ENCODE data around the gene HSD3B1.

Gene HSD3B1

DNA sequence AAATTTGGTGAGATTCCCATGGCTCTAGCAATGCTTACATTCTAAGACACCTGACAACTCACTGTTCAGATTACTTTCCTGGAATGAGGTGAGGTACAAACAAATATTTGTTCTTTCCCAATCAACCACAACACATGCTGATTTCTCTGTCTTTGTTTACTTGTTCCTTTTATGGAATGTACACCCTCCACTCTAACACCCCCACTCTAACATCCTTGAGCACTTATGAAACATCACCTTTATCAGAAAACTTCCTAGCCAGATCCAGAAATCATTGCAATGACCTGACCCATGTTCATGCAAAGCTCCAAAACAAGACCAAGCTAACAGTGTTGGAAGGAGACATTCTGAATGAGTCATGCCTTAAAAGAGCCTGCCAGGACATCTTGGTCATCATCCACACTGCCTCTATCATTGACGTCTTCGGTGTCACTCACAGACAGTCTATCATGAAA is 35.5 kb downstream of the HSD3B1 start:
- Histone ChIP-seq H3K36me3 (ENCODE audit: control insufficient read depth in 4 of 4, insufficient read depth in 4 of 4, low read length in 3 of 4) (no peaks in the 10 kb centered on the region), H3K27me3 (replicated peaks in 2 of 5; ENCODE audit: control insufficient read depth in 4 of 5, insufficient read depth in 5 of 5, low read length in 4 of 5) (peaks cover 0 to 1% (median 0%) of the 10 kb centered on the region in 5 experiments), H3K4me1 (ENCODE audit: control extremely low read depth in 1 of 4, control insufficient read depth in 4 of 4, insufficient read depth in 4 of 4, low read length in 3 of 4) (peaks cover 0 to 8% (median 5%) of the 10 kb centered on the region in 4 experiments), H3K9me3 (ENCODE audit: control extremely low read depth in 1 of 5, control insufficient read depth in 4 of 5, insufficient read depth in 2 of 5, low read depth in 1 of 5, low read length in 4 of 5) (no peaks in the 10 kb centered on the region), H3K27ac (ENCODE audit: insufficient read depth in 1 of 2, low read depth in 1 of 2, low read length in 2 of 2, poor library complexity in 1 of 2, severe bottlenecking in 2 of 2) (no peak overlapping the region), H3K4me3 (ENCODE audit: control insufficient read depth in 1 of 7, extremely low read depth in 1 of 7, insufficient read depth in 4 of 7, low read depth in 2 of 7, low read length in 6 of 7) (no peak overlapping the region)
- WGBS (ENCODE audit: insufficient coverage) = 100% methylated on average over 2 of the region's 2 CpGs
- ChIA-PET CTCF (no interaction called here), POLR2A (no interaction called here)
- DNase-seq = no peak

- no peaks in the 10 kb centered on the region for H3K9me3 ChIP-seq (ENCODE audit: control extremely low read depth in 1 of 5, control insufficient read depth in 4 of 5, insufficient read depth in 2 of 5, low read depth in 1 of 5, low read length in 4 of 5)
- H3K27me3 ChIP-seq (replicated peaks in 2 of 5; ENCODE audit: control insufficient read depth in 4 of 5, insufficient read depth in 5 of 5, low read length in 4 of 5) = peaks cover 0 to 2% (median 0%) of the 10 kb centered on the region in 5 experiments
- peak in 2 of 3 donors; percentile 11 to 14 for DNase-seq
- ChIA-PET POLR2A (no interaction called here), CTCF (interaction anchor here (0.6 to 1.5 kb wide), 2 partner anchors 12 to 125 kb away, joined by 3 read pairs; no protein-coding TSS in a partner anchor)
- WGBS (ENCODE audit: insufficient coverage) = 92% methylated on average over 1 of the region's 3 CpGs
- H3K27ac ChIP-seq (ENCODE audit: insufficient read depth in 1 of 2, low read depth in 1 of 2, low read length in 2 of 2, poor library complexity in 1 of 2, severe bottlenecking in 2 of 2) = no peak overlapping the region
- no peak overlapping the region for H3K4me3 ChIP-seq (ENCODE audit: control insufficient read depth in 1 of 7, extremely low read depth in 1 of 7, insufficient read depth in 4 of 7, low read depth in 2 of 7, low read length in 6 of 7)
- peaks cover 0 to 8% (median 5%) of the 10 kb centered on the region in 4 experiments for H3K4me1 ChIP-seq (ENCODE audit: control extremely low read depth in 1 of 4, control insufficient read depth in 4 of 4, insufficient read depth in 4 of 4, low read length in 3 of 4)
- no peaks in the 10 kb centered on the region for H3K36me3 ChIP-seq (ENCODE audit: control insufficient read depth in 4 of 4, insufficient read depth in 4 of 4, low read length in 3 of 4)
Measured at GRCh38 chr1:119544165-119544762, 37.3 kb downstream of the HSD3B1 start.

DNA sequence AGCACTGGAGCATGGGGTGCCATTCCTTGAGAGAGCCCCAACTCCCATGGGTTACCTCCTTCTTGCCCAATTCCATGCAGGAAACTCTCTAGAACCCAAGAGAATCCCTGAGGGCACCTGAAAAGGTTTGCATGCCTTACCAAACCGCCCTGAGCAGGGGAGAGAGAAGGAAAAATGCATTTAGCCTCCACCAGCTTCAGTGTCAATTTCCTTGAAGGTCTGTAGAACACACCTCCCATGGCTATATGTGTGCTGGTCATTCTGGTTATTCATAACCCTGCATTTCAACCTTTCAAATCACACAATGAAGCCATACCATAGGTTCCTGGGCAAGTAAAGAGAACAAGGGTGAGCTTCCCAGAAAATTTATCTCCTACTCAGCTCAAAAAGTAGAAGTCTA is 39.6 kb downstream of the HSD3B1 start:
- Histone ChIP-seq H3K27me3 (replicated peaks in 2 of 5; ENCODE audit: control insufficient read depth in 4 of 5, insufficient read depth in 5 of 5, low read length in 4 of 5) (peaks cover 0 to 2% (median 0%) of the 10 kb centered on the region in 5 experiments), H3K36me3 (ENCODE audit: control insufficient read depth in 4 of 4, insufficient read depth in 4 of 4, low read length in 3 of 4) (no peaks in the 10 kb centered on the region), H3K4me3 (ENCODE audit: control insufficient read depth in 1 of 7, extremely low read depth in 1 of 7, insufficient read depth in 4 of 7, low read depth in 2 of 7, low read length in 6 of 7) (no peak overlapping the region), H3K9me3 (ENCODE audit: control extremely low read depth in 1 of 5, control insufficient read depth in 4 of 5, insufficient read depth in 2 of 5, low read depth in 1 of 5, low read length in 4 of 5) (no peaks in the 10 kb centered on the region), H3K4me1 (ENCODE audit: control extremely low read depth in 1 of 4, control insufficient read depth in 4 of 4, insufficient read depth in 4 of 4, low read length in 3 of 4) (peaks cover 0 to 4% (median 3%) of the 10 kb centered on the region in 4 experiments), H3K27ac (ENCODE audit: insufficient read depth in 1 of 2, low read depth in 1 of 2, low read length in 2 of 2, poor library complexity in 1 of 2, severe bottlenecking in 2 of 2) (no peak overlapping the region)
- 100% methylated on average over 1 of the region's 1 CpG for WGBS (ENCODE audit: insufficient coverage)
- CTCF ChIA-PET = interaction anchor here (0.9 to 1.4 kb wide), 2 partner anchors 22 to 65 kb away, joined by 3 to 4 read pairs; no protein-coding TSS in a partner anchor
- DNase-seq = no peak
- POLR2A ChIA-PET = no interaction called here

DNA sequence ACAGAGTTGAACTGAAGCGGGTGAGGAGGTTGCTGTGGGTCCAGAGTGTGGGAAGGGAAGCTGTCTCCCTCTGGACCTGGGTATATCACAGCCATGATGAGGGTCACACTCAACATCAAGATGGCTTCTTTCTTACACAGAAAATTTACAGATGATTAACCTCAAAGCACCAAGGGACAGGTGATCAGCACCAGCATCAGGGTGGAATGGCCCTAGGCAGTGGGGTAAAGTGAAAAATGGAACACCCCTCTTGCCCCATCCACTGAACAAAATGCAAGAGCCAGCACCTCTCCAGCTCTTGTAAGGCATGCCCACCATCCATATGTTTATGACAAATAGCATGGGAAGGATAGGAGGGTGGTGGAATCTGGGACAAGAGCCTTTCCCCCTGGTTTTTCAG is 40.3 kb downstream of the HSD3B1 start:
- Histone ChIP-seq H3K4me1 (ENCODE audit: control extremely low read depth in 1 of 4, control insufficient read depth in 4 of 4, insufficient read depth in 4 of 4, low read length in 3 of 4) (peaks cover 0 to 1% (median 0%) of the 10 kb centered on the region in 4 experiments), H3K36me3 (ENCODE audit: control insufficient read depth in 4 of 4, insufficient read depth in 4 of 4, low read length in 3 of 4) (no peaks in the 10 kb centered on the region), H3K27ac (ENCODE audit: insufficient read depth in 1 of 2, low read depth in 1 of 2, low read length in 2 of 2, poor library complexity in 1 of 2, severe bottlenecking in 2 of 2) (no peak overlapping the region), H3K27me3 (replicated peaks in 2 of 5; ENCODE audit: control insufficient read depth in 4 of 5, insufficient read depth in 5 of 5, low read length in 4 of 5) (peaks cover 0 to 2% (median 0%) of the 10 kb centered on the region in 5 experiments), H3K4me3 (ENCODE audit: control insufficient read depth in 1 of 7, extremely low read depth in 1 of 7, insufficient read depth in 4 of 7, low read depth in 2 of 7, low read length in 6 of 7) (no peak overlapping the region), H3K9me3 (ENCODE audit: control extremely low read depth in 1 of 5, control insufficient read depth in 4 of 5, insufficient read depth in 2 of 5, low read depth in 1 of 5, low read length in 4 of 5) (no peaks in the 10 kb centered on the region)
- ChIA-PET CTCF (no interaction called here), POLR2A (no interaction called here)
- 100% methylated on average over 1 of the region's 1 CpG for WGBS (ENCODE audit: insufficient coverage)
- no peak for DNase-seq

GRCh38 chr1:119547805-119548204 is 40.8 kb downstream of the HSD3B1 start:
- WGBS (ENCODE audit: insufficient coverage) = 94% methylated on average over 7 of the region's 7 CpGs
- CTCF ChIA-PET = interaction anchor here (1.1 to 1.3 kb wide), 2 partner anchors 10 to 130 kb away, joined by 4 read pairs; no protein-coding TSS in a partner anchor
- Histone ChIP-seq H3K4me1 (ENCODE audit: control extremely low read depth in 1 of 4, control insufficient read depth in 4 of 4, insufficient read depth in 4 of 4, low read length in 3 of 4) (peaks cover 0 to 4% (median 0%) of the 10 kb centered on the region in 4 experiments), H3K27ac (ENCODE audit: insufficient read depth in 1 of 2, low read depth in 1 of 2, low read length in 2 of 2, poor library complexity in 1 of 2, severe bottlenecking in 2 of 2) (no peak overlapping the region), H3K36me3 (ENCODE audit: control insufficient read depth in 4 of 4, insufficient read depth in 4 of 4, low read length in 3 of 4) (no peaks in the 10 kb centered on the region), H3K4me3 (ENCODE audit: control insufficient read depth in 1 of 7, extremely low read depth in 1 of 7, insufficient read depth in 4 of 7, low read depth in 2 of 7, low read length in 6 of 7) (no peak overlapping the region), H3K27me3 (replicated peaks in 2 of 5; ENCODE audit: control insufficient read depth in 4 of 5, insufficient read depth in 5 of 5, low read length in 4 of 5) (peaks cover 0 to 2% (median 0%) of the 10 kb centered on the region in 5 experiments), H3K9me3 (ENCODE audit: control extremely low read depth in 1 of 5, control insufficient read depth in 4 of 5, insufficient read depth in 2 of 5, low read depth in 1 of 5, low read length in 4 of 5) (no peaks in the 10 kb centered on the region)
- no peak for DNase-seq
- POLR2A ChIA-PET = no interaction called here

DNA sequence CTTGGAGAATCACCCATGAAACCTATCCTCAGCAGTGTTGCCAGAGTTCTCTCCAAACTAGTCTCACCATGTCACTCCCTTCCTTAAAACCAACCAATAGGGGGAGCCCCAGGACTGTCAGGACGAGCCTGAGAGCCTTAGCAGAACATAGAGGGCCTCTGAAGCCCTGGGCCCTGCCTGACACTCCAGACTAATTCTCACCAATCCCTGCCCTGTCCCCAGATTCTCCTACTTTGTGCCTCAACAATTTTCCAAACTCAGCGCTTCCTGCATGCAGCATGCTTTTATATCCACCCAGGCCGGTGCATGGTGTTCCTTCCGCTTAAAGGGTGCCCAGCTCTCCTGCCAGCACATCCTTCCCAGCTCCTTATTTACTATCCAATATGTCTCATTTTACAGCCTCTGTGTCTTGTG is 42.7 kb downstream of the HSD3B1 start:
- H3K9me3 ChIP-seq (ENCODE audit: control extremely low read depth in 1 of 5, control insufficient read depth in 4 of 5, insufficient read depth in 2 of 5, low read depth in 1 of 5, low read length in 4 of 5) = no peaks in the 10 kb centered on the region
- peaks cover 0 to 5% (median 2%) of the 10 kb centered on the region in 4 experiments for H3K4me1 ChIP-seq (ENCODE audit: control extremely low read depth in 1 of 4, control insufficient read depth in 4 of 4, insufficient read depth in 4 of 4, low read length in 3 of 4)
- peaks cover 0 to 2% (median 0%) of the 10 kb centered on the region in 5 experiments for H3K27me3 ChIP-seq (replicated peaks in 2 of 5; ENCODE audit: control insufficient read depth in 4 of 5, insufficient read depth in 5 of 5, low read length in 4 of 5)
- H3K27ac ChIP-seq (ENCODE audit: insufficient read depth in 1 of 2, low read depth in 1 of 2, low read length in 2 of 2, poor library complexity in 1 of 2, severe bottlenecking in 2 of 2) = no peak overlapping the region
- WGBS (ENCODE audit: insufficient coverage) = 73% methylated on average over 4 of the region's 4 CpGs
- ChIA-PET CTCF (interaction anchor here (1.0 to 1.9 kb wide), 8 partner anchors 9 to 126 kb away, joined by 3 to 6 read pairs (median 4); no protein-coding TSS in a partner anchor), POLR2A (no interaction called here)
- DNase-seq = peak; percentile 62 to 79 (median 71)
- H3K36me3 ChIP-seq (ENCODE audit: control insufficient read depth in 4 of 4, insufficient read depth in 4 of 4, low read length in 3 of 4) = no peaks in the 10 kb centered on the region
- H3K4me3 ChIP-seq (ENCODE audit: control insufficient read depth in 1 of 7, extremely low read depth in 1 of 7, insufficient read depth in 4 of 7, low read depth in 2 of 7, low read length in 6 of 7) = no peak overlapping the region

DNA sequence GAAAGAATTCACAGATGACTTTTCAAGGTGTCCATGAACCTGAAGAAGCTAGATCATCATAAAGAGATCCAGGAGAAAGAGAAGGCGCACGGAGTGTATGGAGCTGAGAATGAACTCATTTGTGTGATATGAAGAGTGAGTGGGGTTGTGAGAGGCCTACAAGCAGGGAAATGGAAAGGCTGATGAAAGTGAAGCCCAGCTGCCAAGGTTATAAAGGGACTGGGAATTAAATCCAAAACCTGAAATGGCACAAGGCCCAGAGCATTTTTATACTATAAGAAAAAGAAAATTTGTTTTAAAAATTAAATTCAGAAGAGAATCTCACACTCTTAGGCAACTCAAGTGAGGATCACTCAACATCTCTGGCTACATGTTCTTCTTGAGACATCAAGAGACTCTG is 43.4 kb downstream of the HSD3B1 start:
- CTCF ChIA-PET = interaction anchor here (1.0 to 1.9 kb wide), 8 partner anchors 10 to 125 kb away, joined by 3 to 6 read pairs (median 4); no protein-coding TSS in a partner anchor
- H3K9me3 ChIP-seq (ENCODE audit: control extremely low read depth in 1 of 5, control insufficient read depth in 4 of 5, insufficient read depth in 2 of 5, low read depth in 1 of 5, low read length in 4 of 5) = no peaks in the 10 kb centered on the region
- no peaks in the 10 kb centered on the region for H3K36me3 ChIP-seq (ENCODE audit: control insufficient read depth in 4 of 4, insufficient read depth in 4 of 4, low read length in 3 of 4)
- no peak overlapping the region for H3K27ac ChIP-seq (ENCODE audit: insufficient read depth in 1 of 2, low read depth in 1 of 2, low read length in 2 of 2, poor library complexity in 1 of 2, severe bottlenecking in 2 of 2)
- DNase-seq = no peak
- peaks cover 0 to 5% (median 2%) of the 10 kb centered on the region in 4 experiments for H3K4me1 ChIP-seq (ENCODE audit: control extremely low read depth in 1 of 4, control insufficient read depth in 4 of 4, insufficient read depth in 4 of 4, low read length in 3 of 4)
- peaks cover 0 to 2% (median 0%) of the 10 kb centered on the region in 5 experiments for H3K27me3 ChIP-seq (replicated peaks in 2 of 5; ENCODE audit: control insufficient read depth in 4 of 5, insufficient read depth in 5 of 5, low read length in 4 of 5)
- no peak overlapping the region for H3K4me3 ChIP-seq (ENCODE audit: control insufficient read depth in 1 of 7, extremely low read depth in 1 of 7, insufficient read depth in 4 of 7, low read depth in 2 of 7, low read length in 6 of 7)
- POLR2A ChIA-PET = no interaction called here
- WGBS (ENCODE audit: insufficient coverage) = no CpG with 5 or more reads among the region's 2 CpGs

All from common myeloid progenitor, CD34-positive (primary cell).